ENCODE measurements around the gene PTGER4.
"Not testable (repeated sequence)": the region's sequence is repeated elsewhere in the genome, so short reads cannot be mapped to it uniquely, and the experiment has no call there.

PTGER4 gene

DNA sequence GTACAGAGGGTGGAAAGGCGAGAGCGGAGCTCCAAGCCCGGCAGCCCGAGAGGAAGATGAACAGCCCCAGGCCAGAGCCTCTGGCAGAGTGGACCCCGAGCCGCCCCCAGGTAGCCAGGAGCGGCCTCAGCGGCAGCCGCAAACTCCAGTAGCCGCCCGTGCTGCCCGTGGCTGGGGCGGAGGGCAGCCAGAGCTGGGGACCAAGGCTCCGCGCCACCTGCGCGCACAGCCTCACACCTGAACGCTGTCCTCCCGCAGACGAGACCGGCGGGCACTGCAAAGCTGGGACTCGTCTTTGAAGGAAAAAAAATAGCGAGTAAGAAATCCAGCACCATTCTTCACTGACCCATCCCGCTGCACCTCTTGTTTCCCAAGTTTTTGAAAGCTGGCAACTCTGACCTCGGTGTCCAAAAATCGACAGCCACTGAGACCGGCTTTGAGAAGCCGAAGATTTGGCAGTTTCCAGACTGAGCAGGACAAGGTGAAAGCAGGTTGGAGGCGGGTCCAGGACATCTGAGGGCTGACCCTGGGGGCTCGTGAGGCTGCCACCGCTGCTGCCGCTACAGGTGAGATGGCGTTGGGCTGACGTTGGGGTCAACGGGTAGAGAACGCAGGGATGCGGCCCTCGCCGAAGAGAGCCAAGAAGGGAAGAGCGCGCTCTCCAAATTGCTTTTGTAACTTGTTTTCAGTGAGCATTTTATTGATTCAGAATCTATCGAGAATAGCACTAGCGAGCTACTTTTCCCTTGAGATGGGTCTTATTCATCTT is at the start of gene PTGER4:
TSS of gene PTGER4 (plus strand) at position 3 of the 769 bp plus-strand sequence. CDS start 1,079 bp downstream, outside the sequence.
- DNase-seq, result peak; percentile 40

DNA sequence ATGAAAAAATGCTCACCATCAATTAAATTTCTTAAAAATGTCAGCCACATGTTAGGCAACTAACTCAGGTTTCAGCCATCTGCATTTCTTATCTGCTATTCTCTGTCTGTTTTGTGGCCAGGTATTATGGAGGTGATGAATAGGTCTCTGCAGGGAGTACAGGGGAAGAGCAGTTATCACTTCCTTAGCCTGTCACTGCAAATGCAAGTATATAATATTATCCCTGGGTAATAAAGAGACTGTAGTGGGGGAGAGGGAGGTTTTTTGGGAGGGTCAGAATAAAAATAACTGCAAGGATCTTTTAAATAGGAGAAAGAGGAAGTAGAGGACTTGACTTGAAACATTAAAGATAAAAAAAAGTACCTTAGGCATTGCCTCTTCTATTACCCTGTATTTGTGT is 49.6 kb upstream of the PTGER4 start:
- no peak for DNase-seq

DNA sequence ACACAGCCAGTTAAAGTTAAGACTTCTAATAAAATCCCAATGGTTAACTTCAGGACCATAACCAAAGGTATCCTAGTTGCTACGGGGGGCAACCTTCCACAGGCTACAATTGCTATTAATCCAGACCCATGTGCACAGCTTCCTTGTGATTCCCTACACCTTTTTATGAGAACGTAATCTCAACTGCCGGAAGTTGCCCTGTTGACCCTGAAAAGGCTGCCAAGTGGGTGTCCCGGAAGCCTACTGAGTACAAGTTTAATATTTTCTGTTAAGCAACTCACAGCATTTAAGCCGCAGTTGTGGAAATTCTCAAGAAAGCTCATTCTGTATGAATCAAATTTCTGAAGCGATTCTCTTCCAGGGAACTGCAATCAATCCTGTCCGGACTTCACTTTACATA is 48.5 kb upstream of the PTGER4 start:
- no peak for DNase-seq

DNA sequence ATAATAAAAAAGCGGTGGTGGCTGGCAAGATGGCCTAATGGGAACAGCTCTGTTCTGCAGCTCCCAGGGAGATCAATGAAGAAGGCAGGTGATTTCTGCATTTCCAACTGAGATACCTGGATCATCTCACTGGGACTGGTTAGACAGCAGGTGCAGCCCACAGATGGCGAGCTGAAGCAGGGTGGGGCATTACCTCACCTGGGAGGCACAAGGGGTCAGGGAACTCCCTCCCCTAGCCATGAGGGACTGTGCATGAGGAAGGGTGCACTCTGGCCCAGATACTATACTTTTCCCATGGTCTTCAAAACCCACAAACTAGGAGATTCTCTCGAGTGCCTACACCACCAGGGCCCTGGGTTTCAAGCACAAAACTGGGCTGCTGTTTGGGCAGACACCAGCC is 45.6 kb upstream of the PTGER4 start:
- DNase-seq, result no peak

DNA sequence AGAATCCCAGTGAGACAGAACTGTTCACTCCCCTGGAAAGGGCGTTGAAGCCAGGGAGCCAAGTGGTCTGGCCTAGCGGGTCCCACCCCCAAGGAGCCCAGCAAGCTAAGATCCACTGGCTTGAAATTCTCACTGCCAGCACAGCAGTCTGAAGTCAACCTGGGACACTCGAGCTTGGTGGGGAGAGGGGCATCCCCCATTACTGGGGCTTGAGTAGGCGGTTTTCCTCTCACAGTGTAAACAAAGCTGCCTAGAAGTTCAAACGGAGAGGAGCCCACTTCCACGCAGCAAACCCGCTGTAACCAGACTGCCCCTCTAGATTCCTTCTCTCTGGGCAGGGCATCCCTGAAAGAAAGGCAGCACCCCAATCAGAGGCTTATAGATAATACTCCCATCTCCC is 45.1 kb upstream of the PTGER4 start:
- DNase-seq, result no peak

DNA sequence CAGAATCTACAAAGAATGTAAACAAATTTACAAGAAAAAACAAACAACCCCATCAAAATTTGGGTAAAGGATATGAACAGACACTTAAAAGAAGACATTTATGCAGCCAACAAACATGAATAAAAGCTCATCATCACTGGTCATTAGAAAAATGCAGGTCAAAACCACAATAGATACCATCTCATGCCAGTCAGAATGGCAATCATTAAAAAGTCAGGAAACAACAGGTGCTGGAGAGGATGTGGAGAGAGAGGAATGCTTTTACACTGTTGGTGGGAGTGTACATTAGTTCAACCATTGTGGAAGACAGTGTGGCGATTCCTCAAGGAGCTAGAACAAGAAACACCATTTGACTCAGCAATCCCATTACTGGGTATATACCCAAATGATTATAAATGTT is 40.2 kb upstream of the PTGER4 start:
- DNase-seq, result not testable (repeated sequence)

DNA sequence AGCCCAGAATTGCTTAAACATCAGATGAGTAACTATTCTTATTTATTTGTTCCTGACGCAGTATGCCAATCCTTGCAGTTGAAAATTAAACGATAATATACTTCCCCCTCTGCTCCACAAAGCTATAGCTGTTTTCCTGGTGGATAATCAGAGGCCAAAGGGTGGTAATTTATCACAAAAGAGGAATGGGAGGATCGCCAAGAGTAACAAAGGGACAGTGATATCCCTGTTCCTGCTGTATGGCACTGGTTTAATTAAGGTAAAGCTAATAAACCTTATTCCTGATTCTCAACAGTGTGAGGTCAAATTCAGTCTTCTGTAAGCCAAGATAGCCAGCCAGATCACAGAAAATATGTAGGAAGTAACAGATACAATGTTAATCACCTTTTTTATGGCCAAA is 33.4 kb upstream of the PTGER4 start:
- DNase-seq, result no peak

DNA sequence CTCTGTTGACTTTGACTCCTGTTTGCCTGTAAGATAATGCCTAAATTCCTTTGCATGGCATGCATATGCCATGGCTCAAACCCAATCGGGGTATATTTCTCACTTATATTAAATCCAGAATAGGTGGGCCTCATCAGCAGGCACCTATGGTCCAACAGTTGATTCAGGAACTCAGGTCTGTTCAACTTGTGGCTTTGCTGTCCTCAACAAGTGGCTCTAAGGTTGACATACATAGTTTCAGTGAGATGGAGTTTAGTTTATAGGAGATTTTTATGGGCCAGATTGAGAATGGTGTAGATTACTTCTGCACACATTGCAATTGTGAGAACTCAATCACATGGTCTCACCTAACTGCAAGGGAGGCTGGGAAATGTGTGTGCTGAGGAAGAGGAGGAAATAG is 31.6 kb upstream of the PTGER4 start:
- no peak for DNase-seq

DNA sequence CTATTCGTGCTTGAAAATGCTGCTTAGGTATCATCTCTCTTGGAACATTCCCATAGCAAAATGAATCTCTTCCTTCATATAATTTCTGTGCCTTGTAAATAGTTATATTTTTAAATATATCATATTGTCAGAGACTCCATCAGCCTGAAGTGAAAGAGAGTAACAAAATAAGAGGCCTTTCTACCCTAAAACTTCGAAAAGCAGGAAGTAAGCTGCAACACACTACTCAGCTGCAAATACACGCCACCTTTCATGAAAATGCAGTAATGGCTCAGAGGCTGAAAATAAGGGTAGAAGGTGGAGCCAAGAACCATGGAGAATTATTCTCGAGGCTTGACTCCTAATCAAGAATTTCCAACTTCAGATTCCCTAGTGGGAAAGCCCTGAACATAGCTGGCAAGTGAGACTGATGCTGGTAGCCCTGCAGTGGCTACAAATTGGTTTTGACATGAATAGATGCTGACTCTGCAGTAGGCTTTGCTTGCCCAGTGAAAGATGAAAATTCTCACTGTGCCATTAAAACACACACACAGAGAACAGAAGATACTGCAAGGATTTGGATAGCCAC is 30.2 kb upstream of the PTGER4 start:
- DNase-seq, result no peak

DNA sequence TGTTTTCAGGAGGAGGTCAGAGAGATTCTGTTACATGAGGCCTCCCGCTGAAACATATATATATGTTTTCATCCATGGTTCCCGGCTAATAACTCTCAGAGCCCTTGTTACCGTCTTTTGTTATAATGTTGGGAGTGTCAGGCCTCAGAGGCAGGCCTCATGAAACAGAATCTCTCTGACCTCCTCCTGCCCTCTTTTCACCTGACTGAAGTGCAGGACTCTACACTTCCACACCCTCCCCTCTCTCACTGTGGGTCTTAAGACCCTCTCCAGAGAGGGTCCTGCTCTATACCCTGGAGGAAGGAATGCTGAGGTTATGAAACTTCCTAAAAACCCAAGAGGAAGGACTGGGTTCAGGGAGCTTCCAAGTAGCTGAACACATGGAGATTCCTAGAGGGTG is 28.5 kb upstream of the PTGER4 start:
- no peak for DNase-seq

DNA sequence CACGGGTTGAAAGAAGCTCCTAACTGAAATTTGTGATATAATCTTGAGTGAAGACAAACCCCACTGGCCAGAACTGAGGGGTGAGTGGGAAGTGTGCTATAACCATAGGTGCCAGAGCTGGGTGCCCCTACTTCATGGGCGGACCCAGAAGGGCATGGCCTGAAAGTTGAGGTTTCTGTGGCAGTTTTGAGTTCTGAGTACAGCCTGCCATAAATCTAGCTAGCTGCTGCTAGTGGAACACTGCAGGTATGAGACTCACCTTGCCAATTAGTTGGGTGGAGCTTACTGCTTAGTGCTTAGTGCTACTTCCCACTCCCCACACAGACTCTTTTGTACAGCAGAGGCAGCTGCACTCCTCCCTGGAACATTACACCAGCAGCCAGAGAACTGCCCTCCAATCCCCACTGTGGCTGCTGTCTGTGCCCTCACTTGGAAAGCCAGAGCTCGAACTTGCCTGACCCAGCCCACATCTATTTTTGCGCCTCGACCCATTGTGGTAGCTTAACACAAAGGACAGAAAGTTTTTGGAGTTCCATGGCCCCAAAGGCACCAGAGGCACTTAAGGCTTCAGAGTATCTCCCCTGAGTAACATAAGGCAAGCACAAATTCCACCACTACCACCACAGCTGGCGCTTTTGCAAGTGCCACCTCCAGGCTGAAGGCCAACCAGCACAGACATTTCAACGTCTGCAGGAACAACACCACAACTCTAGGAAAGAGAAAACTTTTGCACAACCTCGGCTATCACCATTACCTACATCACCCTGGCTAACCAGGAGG is 27.1 kb upstream of the PTGER4 start:
- no peak for DNase-seq

DNA sequence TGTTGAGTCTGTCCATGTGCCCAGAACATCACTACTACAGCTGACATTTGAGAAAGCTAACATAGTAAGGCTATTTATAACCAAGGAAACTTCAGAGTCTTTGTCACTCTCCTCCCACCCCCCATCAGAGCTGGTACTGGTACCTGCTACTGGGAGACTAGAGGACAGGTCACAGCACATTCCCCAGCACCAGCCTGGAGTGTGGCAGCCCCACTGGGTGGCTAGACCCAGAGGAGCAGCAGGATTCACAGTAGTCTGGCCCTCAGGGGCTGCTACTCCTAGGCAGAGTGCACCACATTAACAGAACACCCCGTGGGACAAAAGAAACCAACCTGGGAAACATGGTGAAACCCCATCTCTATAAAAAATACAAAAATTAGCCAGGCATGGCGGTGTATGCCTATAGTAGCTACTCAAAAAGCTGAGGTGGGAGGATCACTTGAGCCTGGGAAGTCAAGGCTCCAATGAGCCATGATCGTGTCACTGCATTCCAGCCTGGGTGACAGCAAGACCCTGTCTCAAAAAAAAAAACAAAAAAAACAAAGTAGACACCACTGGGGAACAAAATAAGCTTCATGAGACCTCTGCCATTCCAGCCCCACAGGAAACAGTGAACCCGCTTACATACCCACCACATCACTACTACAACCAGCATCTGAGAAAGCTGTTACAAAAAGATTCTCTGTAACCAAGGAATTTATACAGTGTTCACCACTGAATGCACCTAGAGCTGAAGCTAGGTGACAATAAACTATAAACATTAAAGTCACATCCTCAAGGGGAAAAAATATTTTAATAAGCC is 26.3 kb upstream of the PTGER4 start:
- no peak for DNase-seq

DNA sequence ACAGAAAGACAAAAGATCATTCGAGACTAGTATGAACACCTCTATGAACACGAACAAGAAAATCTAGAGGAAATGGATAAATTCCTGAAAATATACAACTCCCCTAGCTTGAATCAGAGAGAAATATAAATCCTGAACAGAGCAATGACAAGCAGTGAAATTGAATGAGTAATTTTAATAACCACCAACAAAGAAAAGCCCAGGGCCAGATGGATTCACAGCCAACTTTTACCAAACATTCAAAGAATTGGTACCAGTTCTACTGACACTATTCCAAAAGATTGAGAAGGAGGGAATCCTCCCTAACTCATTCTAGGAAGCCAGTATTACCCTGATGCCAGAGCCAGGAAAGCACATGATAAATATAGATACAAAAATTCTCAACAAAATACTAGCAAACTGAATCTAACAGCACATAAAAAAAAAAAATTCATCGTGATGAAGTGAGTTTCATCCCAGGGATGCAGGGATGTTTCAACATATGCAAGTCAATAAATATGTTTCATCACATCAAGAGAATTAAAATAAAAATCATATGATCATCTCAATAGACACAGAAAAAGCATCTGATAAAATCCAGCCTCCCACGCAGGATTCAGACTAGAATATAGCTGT is 25.2 kb upstream of the PTGER4 start:
- DNase-seq, result no peak

DNA sequence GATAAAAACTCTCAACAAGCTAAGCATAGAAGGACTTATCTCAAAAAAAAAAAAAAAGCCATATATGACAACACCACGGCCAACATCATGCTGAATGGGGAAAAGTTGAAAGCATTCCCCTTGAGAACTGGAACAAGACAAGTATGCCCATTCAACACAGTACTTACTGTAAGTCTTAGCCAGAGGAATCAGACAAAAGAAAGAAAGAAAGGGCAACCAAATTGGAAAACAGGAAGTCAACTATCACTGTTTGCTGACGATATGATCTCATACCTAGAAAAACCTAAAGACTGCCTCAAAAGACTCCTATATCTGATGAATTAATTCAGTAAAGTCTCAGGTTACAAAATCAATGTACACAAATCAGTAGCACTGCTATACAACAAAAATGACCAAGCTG is 24.6 kb upstream of the PTGER4 start:
- DNase-seq, result no peak

DNA sequence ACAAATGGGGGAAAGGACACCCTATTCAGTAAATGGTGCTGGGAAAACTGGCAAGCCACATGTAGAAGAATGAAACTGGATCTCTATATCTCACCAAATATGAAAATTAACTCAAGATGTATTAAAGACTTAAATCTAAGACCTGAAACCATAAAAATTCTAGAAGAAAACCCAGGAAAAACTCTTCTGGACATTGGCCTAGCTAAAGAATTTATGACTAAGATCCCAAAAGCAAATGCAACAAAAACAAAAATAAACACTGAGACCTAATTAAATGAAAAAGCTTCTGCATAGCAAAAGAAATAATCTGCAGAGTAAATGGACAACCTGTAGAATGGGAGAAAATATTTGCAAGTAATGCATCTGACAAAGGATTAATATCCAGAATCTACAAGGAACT is 23.6 kb upstream of the PTGER4 start:
- DNase-seq, result not testable (repeated sequence)

DNA sequence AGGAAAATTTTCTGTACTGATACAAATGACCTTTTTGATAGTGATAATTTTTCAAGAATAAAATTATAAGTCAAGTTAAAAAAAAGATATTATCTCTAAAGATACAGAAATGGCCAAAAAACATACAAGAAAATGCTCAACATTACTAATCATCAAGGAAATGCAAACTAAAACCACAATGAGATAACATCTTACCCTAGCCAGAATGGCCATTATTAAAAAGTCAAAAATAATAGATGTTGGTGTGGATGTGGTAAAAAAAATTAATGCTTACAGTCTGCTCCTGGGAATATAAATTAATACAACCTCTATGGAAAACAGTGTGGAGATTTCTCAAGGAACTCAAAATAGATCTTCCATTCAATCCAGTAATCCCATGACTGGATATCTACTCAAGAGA is 22.9 kb upstream of the PTGER4 start:
- DNase-seq, result no peak

DNA sequence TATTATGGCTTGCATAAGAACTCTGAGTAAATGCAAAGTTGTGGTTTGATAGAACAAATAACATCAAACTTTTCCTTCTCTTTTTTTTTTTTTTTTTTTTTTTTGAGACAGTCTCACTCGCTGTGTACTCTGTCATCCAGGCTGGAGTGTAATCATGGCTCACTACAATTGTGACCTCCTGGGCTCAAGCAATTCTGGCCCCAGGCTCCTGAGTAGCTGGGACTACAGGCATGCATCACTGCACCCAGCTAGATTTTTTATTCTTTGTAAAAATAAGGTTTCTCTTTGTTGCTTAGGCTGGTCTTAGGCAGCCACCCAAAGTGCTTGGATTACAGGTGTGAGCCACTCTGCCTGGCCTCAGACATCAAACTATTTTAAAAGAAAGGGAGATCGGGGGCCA is 19.0 kb upstream of the PTGER4 start:
- DNase-seq, result no peak

DNA sequence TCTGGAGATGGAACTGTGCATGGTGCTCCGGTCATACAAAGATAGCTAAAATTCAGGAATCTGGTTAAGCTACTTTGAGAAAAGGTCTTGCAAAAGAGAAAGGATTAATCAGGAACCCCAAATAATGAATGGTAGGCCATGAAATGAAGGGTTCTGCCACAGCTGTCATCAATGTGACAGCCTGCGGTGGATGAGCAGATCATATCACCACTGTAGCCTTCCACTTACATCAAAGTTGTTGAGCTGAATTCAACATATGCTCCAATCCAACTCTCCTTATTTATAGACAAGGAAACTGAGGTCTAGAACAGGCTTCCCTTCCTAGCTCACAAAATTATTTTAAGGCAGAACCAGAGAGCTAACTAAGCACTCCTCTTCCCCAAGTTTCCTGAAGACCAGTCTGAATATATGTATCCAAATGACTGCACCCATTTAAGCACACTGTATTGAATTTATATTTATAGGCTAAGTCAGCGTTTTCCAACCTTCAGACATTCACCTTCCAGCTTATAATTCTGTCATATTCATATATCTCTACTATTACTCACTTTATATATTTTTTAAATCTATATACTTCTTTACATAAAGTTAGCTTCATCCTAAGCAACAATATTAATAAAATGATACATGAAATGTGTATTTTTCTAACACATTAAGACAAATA is 13.9 kb upstream of the PTGER4 start:
- no peak for DNase-seq

DNA sequence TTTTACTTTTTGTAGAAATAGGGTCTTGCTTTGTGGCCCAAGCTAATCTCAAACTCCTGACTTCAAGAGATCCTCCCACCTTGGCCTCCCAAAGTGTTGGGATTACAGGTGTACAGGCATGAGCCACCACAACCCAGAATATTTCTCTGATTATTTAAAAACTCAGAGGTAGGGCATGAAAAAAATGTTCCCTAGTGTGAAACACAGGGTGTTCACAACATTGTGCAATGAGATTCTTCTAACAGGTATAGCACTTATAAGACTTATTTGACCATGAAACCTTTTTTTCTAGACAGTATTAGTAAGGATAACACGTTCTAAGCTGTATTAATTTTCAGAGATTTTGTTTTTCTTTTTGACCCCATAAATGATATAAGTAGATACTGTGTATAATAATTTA is 13.1 kb upstream of the PTGER4 start:
- no peak for DNase-seq

DNA sequence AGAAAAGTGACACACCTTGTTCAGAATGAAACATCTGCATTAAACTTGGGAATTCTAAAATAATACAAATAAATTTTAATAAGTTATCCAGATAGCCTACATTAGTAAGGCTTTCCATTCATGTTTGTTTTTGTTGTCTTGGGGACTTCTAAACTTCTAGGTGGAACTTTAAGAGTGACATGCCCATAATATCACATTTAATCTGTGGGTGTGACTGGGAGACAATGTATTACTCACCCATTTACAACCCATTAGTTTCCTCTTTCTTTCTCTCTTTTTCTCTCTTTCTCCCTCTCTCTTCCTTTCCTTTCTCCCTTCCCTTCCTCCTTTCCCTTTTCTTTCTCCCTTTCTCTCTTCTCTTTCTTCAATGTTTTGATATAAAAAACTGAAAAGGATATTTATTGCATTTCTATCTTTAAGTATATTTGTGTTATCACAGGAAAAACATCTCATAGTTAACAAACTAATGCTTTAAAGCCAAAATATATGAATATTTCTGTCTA is 12.5 kb upstream of the PTGER4 start:
- no peak for DNase-seq

DNA sequence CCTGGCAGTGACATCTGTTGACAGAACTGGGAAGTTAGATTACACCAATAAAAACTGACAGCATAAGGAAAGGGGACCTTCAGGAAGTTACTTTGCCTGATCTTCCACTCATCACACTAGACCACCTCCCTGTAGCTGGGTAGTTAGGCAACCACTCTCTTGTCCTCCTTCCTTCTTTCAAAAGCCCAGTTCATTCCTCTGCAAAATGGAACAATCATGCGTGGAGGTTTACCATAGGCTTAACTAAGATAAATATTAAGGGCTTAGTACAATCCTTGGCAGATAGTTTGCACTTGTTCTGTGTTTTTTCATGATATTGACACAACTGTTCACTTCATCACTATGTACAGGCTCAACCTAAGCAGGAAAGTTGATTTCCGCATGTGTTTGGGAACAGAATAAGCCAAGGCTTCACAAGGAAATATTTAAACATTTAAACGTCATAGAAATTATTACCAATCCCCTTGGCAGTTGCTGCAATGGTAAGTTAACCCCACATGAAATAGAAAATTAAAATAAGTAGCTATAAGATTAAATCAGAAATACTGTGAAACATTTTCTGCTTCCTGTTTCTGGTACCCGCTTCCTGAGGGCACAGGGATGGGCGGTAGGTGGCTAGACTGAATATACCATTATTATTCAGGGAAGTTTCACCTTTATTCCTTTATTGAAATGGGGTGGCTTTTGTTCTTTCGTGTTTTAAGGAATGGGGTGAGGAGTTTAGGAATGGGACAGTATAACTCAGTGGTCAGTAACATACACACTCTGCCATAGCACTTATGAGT is 9.9 kb upstream of the PTGER4 start:
- DNase-seq, result no peak

Data from NCI-H2227 treated with DMSO at 0.1 percent for 48 hours (cell line).